Measurements from ENCODE around the gene THSD4.

The THSD4 gene

GRCh38 chr15:71218272-71218805, 103.1 kb downstream of the THSD4 start:
- DNase-seq (ENCODE audit: low spot score): no peak
- no peak for TF ChIP-seq CTCF (IDR thresholded peaks at IDR 0.05; ENCODE audit: extremely low read depth, missing control alignments)

GRCh38 chr15:71219101-71219500, 103.8 kb downstream of the THSD4 start:
- no peak for DNase-seq (ENCODE audit: low spot score)
- TF ChIP-seq CTCF (IDR thresholded peaks at IDR 0.05; ENCODE audit: extremely low read depth, missing control alignments): no peak

- TF ChIP-seq CTCF (IDR thresholded peaks at IDR 0.05; ENCODE audit: extremely low read depth, missing control alignments): no peak
- DNase-seq (ENCODE audit: low spot score): no peak
These were observed 104.4 kb downstream of the THSD4 start for GRCh38 chr15:71219645-71220044.

GRCh38 chr15:71220828-71221227, 105.6 kb downstream of the THSD4 start:
- no peak for TF ChIP-seq CTCF (IDR thresholded peaks at IDR 0.05; ENCODE audit: extremely low read depth, missing control alignments)
- no peak for DNase-seq (ENCODE audit: low spot score)

GRCh38 chr15:71221417-71221816, 106.1 kb downstream of the THSD4 start:
- no peak for TF ChIP-seq CTCF (IDR thresholded peaks at IDR 0.05; ENCODE audit: extremely low read depth, missing control alignments)
- DNase-seq (ENCODE audit: low spot score): no peak

GRCh38 chr15:71223516-71223915, 108.2 kb downstream of the THSD4 start:
- DNase-seq (ENCODE audit: low spot score): no peak

GRCh38 chr15:71224024-71224423, 108.8 kb downstream of the THSD4 start:
- DNase-seq (ENCODE audit: low spot score): no peak

More at GRCh38 chr15:71223516-71223915, 108.2 kb downstream of the THSD4 start:
- TF ChIP-seq CTCF (IDR thresholded peaks at IDR 0.05; ENCODE audit: extremely low read depth, missing control alignments): no peak

More at GRCh38 chr15:71224024-71224423, 108.8 kb downstream of the THSD4 start:
- no peak for TF ChIP-seq CTCF (IDR thresholded peaks at IDR 0.05; ENCODE audit: extremely low read depth, missing control alignments)

Data from GM20000 (cell line).